HG02943 (cell line): ENCODE results near the gene CAPN5.
"Not testable (repeated sequence)": the region's sequence is repeated elsewhere in the genome, so short reads cannot be mapped to it uniquely, and the experiment has no call there.

Source experiments
- ATAC-seq: cut with Tn5 transposase; IDR thresholded peaks from one replicate; pipeline ENCODE4 v1.9.1; 2021; ENCODE audit warnings: mild to moderate bottlenecking, low read depth, moderate library complexity; ENCODE audit not compliant: unreplicated experiment

CAPN5 gene

GRCh38 chr11:77094841-77095365, 28.1 kb downstream of the CAPN5 start:
- ATAC-seq = no peak

- ATAC-seq = no peak
These were observed 29.1 kb downstream of the CAPN5 start for GRCh38 chr11:77095551-77096490.

- no peak for ATAC-seq
These were observed 29.8 kb downstream of the CAPN5 start for GRCh38 chr11:77096591-77097019.

GRCh38 chr11:77097180-77097579, 30.4 kb downstream of the CAPN5 start:
- ATAC-seq = not testable (repeated sequence)

GRCh38 chr11:77100166-77101042, 33.6 kb downstream of the CAPN5 start:
- no peak for ATAC-seq

GRCh38 chr11:77101043-77101537, 34.3 kb downstream of the CAPN5 start:
- ATAC-seq = no peak

- ATAC-seq = no peak
These were observed 35.8 kb downstream of the CAPN5 start, which contains the start of gene OMP for GRCh38 chr11:77102246-77103210. Gene OMP, plus strand, starts transcription at chr11:77102840. Its CDS starts 0 bp downstream, at chr11:77102840.

- no peak for ATAC-seq
These were observed 36.5 kb downstream of the CAPN5 start for GRCh38 chr11:77103319-77103718.

GRCh38 chr11:77104727-77105126, 38.0 kb downstream of the CAPN5 start:
- no peak for ATAC-seq

GRCh38 chr11:77106321-77106720, 39.5 kb downstream of the CAPN5 start:
- ATAC-seq = no peak

- no peak for ATAC-seq
These were observed 40.0 kb downstream of the CAPN5 start for GRCh38 chr11:77106759-77107158.

GRCh38 chr11:77107950-77108349, 41.2 kb downstream of the CAPN5 start:
- ATAC-seq = no peak

- ATAC-seq = no peak
These were observed 41.7 kb downstream of the CAPN5 start for GRCh38 chr11:77108436-77108835.

- ATAC-seq = no peak
These were observed 42.7 kb downstream of the CAPN5 start for GRCh38 chr11:77109236-77110019.

GRCh38 chr11:77110836-77111235, 44.1 kb downstream of the CAPN5 start:
- ATAC-seq = no peak

GRCh38 chr11:77111277-77111676, 44.5 kb downstream of the CAPN5 start:
- ATAC-seq = no peak

- no peak for ATAC-seq
These were observed 45.2 kb downstream of the CAPN5 start for GRCh38 chr11:77111946-77112345.

GRCh38 chr11:77112641-77113381, 46.0 kb downstream of the CAPN5 start:
- no peak for ATAC-seq
